Fibroblast of skin of left biceps (primary cell): ENCODE measurements around the gene C11orf91.
"Not testable (repeated sequence)": the region's sequence is repeated elsewhere in the genome, so short reads cannot be mapped to it uniquely, and the experiment has no call there.

Experiments
- DNase-seq, 2 experiments: peaks; one replicate each; pipeline ENCODE4 v3.0.0-alpha.2; 2013; ENCODE audit warnings: low read depth in 2 of 2

Gene C11orf91, protein sequence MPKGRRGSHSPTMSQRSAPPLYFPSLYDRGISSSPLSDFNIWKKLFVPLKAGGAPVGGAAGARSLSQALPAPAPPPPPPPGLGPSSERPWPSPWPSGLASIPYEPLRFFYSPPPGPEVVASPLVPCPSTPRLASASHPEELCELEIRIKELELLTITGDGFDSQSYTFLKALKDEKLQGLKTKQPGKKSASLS

GRCh38 chr11:33700502-33701271 is at the start of gene C11orf91:
Gene C11orf91 (minus strand): TSS chr11:33700826. CDS start chr11:33700740, 86 bp downstream.
- DNase-seq, result peak; percentile 91 to 92

GRCh38 chr11:33747979-33748378 is 47.4 kb upstream of the C11orf91 start:
- DNase-seq, result no peak

- no peak for DNase-seq
These were observed 42.7 kb upstream of the C11orf91 start for GRCh38 chr11:33743291-33743690.

- DNase-seq, result no peak
These were observed 41.7 kb upstream of the C11orf91 start for GRCh38 chr11:33742249-33742851.

- DNase-seq, result no peak
These were observed 41.2 kb upstream of the C11orf91 start for GRCh38 chr11:33741806-33742205.

DNA sequence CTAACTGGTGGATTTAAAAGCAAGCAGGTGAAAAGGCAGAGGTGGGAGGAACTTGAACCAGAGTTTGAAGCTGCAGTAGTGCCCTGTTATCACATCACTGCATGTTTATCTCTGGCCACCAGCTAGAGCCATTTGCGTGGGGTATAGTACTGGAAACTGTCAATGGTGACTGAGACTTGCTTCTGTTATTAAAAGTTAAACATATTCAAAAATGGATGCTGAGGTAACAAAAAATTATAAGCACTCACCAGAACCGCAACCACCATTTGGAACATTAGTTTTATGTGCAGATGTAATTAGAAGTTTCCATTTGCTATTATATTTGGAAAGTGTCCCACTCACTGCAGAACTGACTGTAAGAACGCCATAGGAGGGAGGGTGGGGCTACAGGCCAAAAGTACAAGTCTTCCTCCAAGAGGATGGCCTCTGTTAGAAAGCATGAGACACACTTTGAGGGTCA is 36.8 kb upstream of the C11orf91 start:
- DNase-seq, result no peak

DNA sequence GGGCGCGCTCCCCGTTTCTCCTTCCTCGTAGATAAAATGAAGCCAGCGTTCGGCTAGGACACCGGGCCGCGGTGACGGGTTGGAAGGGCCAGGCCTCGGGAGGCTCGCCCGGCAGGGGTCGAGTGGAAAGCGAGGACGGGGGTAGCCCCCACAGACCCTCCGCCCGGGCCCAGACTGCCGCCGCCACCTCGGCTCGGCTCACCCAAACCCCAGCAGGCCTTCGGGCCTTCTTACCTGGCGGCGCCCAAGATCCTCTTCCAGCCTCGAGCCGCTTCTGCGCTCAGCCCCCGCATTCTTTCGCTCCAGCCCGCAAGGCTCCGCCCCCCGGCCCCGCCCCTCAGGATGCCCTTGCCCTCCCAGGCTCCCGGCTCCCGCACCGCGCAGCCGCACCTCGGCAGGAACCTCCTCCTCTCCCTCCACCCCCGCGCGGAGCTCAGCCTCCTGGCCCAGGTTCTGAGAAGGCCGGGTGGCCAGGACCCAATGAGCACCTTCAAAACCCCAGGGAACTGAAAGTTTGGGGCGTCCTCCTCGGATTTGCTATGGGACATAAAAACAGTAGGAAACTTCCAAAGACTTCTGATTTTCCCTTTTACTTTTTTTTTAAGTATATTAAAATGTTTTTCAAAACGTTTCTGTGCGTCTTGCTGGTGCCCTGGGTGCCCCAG is 35.7 kb upstream of the C11orf91 start, which contains the start of gene CD59:
TSS of gene CD59 (minus strand) at position 276 of the 665 bp plus-strand sequence. CDS start 13,978 bp downstream, outside the sequence.
- peak; percentile 60 to 71 for DNase-seq

DNA sequence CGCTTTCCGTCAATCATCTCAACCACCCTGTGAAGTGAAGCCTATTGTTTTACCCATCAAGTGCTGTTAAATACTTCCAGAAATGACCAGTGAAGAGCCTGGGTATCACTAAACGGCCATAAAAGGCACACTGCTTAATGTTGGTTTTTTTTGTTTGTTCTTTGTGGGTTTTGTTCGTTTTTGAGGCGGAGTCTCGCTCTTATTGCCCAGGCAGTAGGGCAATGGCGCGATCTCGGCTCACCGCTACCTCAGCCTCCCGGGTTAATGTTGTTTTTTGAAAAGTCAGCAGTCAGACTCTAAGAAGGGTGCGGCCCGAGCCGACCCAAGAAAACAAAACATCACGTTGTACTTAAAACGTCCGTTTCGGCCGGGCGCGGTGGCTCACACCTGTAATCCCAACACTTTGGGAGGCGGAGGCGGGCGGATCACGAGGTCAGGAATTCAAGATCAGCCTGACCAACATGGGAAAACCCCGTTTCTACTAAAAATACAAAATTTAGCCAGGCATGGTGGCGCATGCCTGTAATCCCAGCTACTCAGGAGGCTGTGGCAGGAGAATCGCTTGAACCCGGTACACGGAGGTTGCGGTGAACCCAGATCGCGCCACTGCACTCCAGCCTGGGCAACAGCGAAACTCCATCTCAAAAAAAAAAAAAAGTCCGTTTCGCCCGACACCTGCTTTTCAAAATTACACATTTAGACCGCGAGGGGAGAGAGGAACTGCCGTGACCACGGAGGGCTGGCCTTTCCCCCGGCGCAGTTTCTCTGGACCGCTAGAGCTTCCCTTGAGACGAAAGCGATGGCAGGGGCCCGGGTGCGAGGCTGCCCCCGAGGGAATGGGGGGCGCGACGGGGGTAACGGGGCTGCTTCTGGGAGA is 34.9 kb upstream of the C11orf91 start:
- DNase-seq, result no peak

DNA sequence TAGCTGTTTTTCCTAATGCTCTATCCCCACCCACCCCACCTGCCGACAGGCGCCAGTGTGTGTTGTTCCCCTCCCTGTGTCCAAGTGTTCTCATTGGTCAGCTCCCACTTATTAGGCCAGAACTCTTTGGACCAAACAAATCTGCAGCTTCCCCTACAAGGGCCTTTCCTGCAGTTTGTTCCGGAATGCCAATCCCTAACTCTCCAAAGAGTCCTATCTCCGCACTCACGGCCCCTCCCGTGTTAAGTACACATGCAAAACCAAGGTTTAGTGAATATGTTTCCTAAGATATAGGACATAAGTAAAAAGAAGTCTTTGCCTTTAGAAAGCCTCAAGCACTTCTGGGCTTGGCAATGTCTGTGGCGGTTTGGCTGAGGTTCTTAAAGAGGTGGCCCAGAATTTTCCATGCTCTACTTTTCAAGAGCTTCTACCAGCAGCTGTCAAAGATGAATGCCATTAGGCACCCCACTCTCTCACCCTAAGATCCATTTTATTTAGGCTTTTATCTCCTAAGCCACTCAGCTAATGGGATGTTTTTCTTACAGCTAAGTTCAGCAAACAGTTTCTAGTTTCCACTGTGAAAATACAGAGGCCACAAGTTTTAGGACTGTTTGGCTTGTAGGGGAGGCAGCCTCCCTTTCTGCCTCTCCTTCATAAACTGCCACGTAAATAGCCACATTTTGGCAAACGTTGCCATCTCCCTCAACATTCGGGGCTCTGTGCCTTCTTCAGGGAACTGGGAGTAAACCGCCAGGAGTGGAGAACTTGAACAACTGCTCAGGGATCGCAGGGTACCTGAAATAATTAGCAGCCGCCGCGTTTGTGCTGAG is 34.0 kb upstream of the C11orf91 start:
- no peak for DNase-seq

- DNase-seq, result no peak
These were observed 33.4 kb upstream of the C11orf91 start for GRCh38 chr11:33733980-33734379.

GRCh38 chr11:33731723-33732531 is 31.3 kb upstream of the C11orf91 start:
- no peak for DNase-seq

GRCh38 chr11:33730716-33731115 is 30.1 kb upstream of the C11orf91 start:
- no peak for DNase-seq

DNA sequence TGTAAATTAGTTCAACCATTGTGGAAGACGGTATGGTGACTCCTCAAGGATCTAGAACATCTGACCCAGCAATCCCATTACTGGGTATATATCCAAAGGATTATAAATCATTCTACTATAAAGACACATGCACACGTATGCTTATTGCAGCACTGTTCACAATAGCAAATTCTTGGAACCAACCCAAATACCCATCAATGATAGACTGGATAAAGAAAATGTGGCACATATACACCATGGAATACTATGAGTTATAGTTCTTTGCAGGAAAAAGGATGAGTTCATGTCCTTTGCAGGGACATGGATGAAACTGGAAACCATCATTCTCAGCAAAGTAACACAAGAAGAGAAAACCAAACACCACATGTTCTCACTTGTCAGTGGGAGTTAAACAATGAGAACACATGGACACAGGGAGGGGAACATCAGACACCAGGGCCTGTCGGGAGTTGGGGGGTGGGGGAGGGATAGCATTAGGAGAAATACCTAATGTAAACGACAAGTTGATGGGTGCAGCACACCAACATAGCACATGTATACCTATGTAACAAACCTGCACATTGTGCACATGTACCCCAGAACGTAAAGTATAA is 28.5 kb upstream of the C11orf91 start:
- not testable (repeated sequence) for DNase-seq

DNA sequence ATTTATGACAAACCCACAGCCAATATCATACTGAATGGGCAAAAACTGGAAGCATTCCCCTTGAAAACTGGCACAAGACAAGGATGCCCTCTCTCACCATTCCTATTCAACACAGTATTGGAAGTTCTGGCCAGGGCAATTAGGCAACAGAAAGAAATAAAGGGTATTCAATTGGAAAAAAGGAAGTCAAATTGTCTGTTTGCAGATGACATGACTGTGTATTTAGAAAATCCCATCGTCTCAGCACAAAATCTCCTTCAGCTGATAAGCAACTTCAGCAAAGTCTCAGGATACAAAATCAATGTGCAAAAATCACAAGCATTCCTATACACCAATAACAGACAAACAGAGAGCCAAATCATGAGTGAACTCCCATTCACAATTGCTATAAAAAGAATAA is 26.9 kb upstream of the C11orf91 start:
- not testable (repeated sequence) for DNase-seq

- no peak for DNase-seq
These were observed 24.9 kb upstream of the C11orf91 start for GRCh38 chr11:33725496-33725895.

GRCh38 chr11:33724644-33725035 is 24.0 kb upstream of the C11orf91 start:
- no peak for DNase-seq

- DNase-seq, result peak; percentile 68 to 69
These were observed 22.7 kb upstream of the C11orf91 start for GRCh38 chr11:33723238-33723881.

DNA sequence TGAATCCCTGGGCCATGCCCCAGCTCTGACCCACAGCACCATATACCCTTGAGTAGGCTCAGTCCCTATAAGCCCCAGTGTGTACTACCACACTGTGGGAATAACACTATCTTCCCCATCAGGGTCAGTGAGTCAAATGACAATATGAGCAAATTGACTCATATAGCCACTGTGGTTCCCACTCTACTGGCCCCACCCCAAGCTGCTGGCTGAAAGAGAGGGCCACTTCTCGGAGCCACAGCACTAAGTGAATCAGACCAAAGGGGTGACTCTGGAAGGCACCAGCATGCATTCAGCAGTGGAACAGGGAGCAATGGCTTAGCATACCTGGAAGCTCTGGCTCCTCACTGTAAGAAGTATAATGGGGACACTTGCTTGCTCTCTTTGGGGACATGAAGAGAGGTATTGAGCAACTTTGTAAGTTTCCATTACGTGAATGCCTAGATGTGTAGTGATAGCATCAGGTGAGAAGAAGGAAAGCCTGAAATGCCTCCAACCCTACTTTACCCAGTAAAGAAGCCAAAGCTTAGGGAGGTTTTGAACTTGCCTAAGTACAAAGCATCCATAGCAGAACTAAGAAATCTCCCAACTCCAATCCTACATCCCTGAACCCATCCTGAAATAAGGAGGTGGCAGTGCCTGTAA is 22.1 kb upstream of the C11orf91 start:
- DNase-seq, result no peak
